RCC 7860 (cell line): ENCODE data around the gene BIRC2.
"Not testable (repeated sequence)": the region's sequence is repeated elsewhere in the genome, so short reads cannot be mapped to it uniquely, and the experiment has no call there.

Experiments used
- DNase-seq: peaks from one replicate; pipeline ENCODE4 v3.0.0-alpha.2; 2015; ENCODE audit warnings: low spot score
- FAIRE-seq: peaks from 2 replicates; lab custom pipeline; 2012; peaks lifted over from hg19 to GRCh38; lab: Jason Lieb, UNC

BIRC2 gene

DNA sequence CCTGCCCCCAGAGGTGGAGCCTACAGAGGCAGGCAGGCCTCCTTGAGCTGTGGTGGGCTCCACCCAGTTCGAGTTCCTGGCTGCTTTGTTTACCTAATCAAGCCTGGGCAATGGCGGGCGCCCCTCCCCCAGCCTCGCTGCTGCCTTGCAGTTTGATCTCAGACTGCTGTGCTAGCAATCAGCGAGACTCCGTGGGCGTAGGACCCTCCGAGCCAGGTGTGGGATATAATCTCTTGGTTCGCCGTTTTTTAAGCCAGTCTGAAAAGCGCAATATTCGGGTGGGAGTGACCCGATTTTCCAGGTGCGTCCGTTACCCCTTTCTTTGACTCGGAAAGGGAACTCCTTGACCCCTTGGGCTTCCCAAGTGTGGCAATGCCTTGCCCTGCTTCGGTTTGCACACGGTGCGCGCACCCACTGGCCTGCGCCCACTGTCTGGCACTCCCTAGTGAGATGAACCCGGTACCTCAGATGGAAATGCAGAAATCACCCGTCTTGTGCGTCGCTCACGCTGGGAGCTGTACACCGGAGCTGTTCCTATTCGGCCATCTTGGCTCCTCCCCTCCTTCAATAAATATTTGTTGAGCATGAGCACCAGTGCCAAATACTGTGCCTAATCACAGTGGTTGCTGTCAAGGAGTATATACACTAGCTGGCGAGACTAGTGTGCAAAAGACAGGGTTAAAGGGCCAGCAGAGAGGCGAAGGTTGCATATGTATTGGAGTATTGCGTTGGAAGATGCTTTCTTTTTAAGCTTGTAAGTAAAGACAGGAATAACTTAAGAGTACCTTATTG, 27.8 kb downstream of the BIRC2 start:
- DNase-seq, FAIRE-seq: not testable (repeated sequence)

DNA sequence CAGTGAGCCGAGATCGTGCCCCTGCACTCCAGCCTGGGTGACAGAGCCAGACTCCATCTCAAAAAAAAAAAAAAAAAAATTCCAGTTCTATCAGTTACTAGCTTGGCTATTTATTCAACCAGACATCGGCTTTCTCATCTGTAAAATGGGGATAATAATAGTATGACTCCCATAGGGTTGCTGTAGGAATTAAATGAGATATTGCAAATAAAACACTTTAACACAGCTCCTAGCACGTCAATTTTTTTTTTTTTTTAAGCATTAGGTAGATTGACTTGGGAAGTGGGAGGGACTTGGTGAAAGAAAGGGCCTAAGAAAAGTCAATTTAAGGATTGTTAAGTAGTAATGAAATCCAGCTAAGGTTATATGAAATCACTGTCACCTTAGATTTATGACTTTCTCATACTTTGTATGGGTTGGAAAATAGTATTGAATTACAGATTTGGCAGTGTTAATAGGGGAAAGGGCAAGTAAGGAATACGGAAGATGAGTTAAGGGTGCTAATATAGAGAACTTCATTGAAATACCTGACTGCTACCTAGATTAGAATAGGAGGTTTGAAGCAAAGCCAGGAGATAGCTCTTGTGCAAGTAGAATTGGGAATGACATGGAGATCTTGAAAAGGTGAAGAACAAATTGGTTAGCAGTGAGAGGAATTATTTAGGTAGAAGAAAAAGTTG, 28.8 kb downstream of the BIRC2 start:
- FAIRE-seq (no peak), DNase-seq (no peak)

DNA sequence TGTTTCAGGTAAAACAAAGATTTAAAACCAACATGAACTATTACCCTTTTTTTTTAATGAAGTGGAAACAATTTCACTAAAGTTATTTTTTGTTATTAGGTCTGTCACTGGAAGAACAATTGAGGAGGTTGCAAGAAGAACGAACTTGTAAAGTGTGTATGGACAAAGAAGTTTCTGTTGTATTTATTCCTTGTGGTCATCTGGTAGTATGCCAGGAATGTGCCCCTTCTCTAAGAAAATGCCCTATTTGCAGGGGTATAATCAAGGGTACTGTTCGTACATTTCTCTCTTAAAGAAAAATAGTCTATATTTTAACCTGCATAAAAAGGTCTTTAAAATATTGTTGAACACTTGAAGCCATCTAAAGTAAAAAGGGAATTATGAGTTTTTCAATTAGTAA, 30.9 kb downstream of the BIRC2 start:
- DNase-seq (no peak), FAIRE-seq (no peak)

- no peak for FAIRE-seq
- no peak for DNase-seq
Measured at GRCh38 chr11:102378818-102379217, 31.8 kb downstream of the BIRC2 start.

DNA sequence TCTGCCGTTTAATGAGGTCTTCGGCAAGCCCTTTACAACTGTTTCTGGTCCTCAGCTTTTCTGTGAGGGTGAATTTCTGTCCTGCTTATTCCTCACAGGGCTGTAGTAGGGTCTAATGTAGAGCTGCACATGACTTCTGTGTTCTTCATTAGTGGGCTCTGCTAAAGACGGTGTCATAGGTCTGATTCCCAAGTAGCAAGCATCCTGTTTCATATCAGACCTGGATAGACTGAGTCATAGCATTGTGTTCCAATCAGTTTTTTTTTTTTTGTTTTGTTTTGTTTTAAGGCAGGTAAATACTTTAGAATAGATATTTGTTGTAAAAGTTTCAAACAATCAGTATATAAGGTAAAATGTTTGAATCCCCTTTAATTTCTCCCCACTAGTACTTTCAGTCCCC, 35.4 kb downstream of the BIRC2 start:
- FAIRE-seq (no peak), DNase-seq (no peak)

- FAIRE-seq (no peak), DNase-seq (no peak)
Measured at GRCh38 chr11:102383839-102384238, 36.8 kb downstream of the BIRC2 start.

GRCh38 chr11:102384419-102385079, 37.5 kb downstream of the BIRC2 start:
- no peak for FAIRE-seq

DNA sequence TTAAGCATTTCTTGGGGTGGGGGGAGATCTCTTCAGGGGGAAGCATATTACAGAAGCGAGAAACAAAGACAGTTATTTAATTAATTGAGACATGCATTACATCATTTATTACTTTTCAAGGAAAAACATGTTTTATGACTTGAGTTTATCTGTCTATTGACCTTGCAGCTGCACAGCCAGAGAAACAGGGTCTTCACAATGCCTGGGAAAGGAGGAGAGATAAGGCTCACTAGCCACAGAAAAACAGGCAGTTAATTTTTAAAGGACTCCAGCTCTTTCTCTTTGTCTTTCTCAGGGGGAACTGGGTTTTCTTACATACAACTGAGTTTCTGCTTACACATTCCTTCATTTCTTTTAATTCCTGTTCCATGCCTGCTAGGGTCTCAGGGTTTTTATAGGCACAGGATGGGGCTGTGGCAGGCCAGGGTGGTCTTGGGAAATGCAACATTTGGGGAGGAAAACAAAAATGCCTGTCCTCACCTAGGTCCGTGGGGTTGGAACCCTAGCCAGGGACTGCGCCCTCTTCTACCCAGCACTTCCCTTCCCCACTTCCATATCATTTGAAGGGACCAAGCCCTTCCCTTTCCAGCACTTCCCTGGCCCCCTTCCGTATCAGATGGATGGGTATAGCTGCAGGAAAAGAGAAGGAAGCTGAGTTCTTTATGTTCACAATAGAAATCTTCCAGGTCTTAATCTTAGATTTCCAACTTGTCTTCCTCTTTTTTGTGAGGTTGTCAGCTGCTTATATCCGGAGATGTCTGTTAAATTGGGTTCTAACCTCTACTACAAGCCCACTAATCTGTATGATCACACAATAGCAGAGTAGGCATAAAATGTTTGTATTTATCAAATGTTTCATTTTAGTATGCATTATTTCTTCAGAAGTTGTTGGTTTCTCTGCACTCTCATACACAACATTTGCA, 38.3 kb downstream of the BIRC2 start:
- no peak for FAIRE-seq
- DNase-seq, result no peak

More at GRCh38 chr11:102384419-102385079, 37.5 kb downstream of the BIRC2 start:
- no peak for DNase-seq

- DNase-seq (no peak), FAIRE-seq (no peak)
Measured at GRCh38 chr11:102386136-102386734, 39.2 kb downstream of the BIRC2 start.

- FAIRE-seq (no peak), DNase-seq (no peak)
Measured at GRCh38 chr11:102387043-102387781, 40.2 kb downstream of the BIRC2 start.

- no peak for FAIRE-seq
- peak; percentile 59 for DNase-seq
Measured at GRCh38 chr11:102389253-102389652, 42.2 kb downstream of the BIRC2 start.

- FAIRE-seq (no peak), DNase-seq (peak; percentile 55)
Measured at GRCh38 chr11:102390667-102391465, 43.9 kb downstream of the BIRC2 start.

DNA sequence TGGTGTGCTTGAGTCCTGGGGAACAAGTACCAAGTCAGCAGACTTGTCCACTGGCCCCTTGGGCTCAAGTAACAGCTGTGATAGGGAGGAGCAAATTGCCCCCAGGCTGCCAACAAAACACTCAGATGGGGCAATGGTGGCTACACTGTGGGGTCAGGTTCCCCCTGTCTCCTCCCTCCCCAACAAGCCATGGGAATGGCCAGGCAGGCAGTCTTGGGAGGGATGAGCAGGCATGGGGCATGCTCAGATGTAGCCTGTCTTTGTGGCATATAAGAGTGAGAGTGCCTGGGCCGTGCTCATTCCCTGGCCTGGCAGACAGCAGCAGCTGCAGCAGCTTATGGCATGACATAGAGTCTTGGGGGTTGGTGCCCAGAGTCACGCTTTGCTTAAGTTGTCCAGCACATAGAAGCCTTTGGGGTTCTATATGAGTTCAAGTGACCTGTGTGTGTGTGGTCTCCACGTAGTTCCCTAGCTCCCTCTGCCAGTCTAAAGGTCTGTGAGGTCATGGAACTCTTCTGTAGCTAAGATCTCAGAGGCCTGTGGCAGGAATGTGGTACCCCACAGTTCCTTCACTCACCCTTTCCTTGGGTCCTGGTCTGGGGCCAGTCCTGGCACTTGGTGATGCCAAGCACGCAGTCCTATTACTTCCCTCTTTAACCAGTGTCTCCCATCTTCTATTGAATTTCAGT, 44.7 kb downstream of the BIRC2 start:
- DNase-seq (no peak), FAIRE-seq (no peak)

- FAIRE-seq, result no peak
- no peak for DNase-seq
Measured at GRCh38 chr11:102393272-102393730, 46.3 kb downstream of the BIRC2 start.

DNA sequence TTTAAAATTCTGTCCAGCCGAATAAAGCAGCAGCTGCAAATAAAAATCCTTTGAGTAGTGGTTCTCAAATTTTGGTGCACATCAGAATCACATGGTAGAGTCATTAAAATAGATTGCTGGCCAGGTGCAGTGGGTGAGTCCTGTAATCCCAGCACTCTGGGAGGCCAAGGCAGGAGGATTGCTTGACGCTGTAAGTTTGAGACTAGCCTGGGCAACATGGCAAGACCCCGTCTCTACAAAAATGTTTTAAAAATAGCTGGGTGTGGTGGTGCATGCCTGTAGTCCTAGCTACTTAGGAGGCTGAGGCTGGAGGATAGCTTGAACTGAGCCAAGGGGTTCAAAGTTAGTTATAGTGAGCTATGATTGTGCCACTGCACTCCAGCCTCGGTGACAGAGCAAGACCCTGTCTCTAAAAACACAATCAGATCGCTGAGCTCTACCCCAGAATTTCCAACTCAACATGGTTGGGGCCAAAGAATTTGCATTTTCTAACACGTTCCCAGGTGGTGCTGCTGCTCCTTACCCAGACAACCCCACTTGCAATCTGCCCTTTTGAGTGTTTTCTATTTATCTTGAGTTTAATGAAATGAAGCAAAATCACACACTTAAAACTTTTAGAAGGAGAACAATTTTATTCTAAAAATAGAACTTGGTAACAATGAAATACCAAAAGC, 48.8 kb downstream of the BIRC2 start:
- FAIRE-seq, result no peak
- DNase-seq, result no peak

- DNase-seq, result no peak
Measured at GRCh38 chr11:102396708-102397563, 49.9 kb downstream of the BIRC2 start.

GRCh38 chr11:102398297-102398696, 51.3 kb downstream of the BIRC2 start:
- no peak for DNase-seq
- no peak for FAIRE-seq

More at GRCh38 chr11:102396708-102397563, 49.9 kb downstream of the BIRC2 start:
- FAIRE-seq, result no peak
